Measurements from ENCODE around the gene TRIP10.
"Not testable (repeated sequence)": the region's sequence is repeated elsewhere in the genome, so short reads cannot be mapped to it uniquely, and the experiment has no call there.

TRIP10 gene

GRCh38 chr19:6739390-6739882 is at the start of gene TRIP10:
Gene TRIP10, plus strand, starts transcription at chr19:6739680. Its CDS starts 82 bp downstream, at chr19:6739762.
- no peak for DNase-seq

- no peak for DNase-seq
Measured at GRCh38 chr19:6690160-6690885, 49.2 kb upstream of the TRIP10 start.

- no peak for DNase-seq
Measured at GRCh38 chr19:6691342-6691741, 48.1 kb upstream of the TRIP10 start.

GRCh38 chr19:6692027-6692426 is 47.5 kb upstream of the TRIP10 start:
- no peak for DNase-seq

GRCh38 chr19:6693056-6693471 is 46.4 kb upstream of the TRIP10 start:
- no peak for DNase-seq

GRCh38 chr19:6693681-6694080 is 45.8 kb upstream of the TRIP10 start:
- DNase-seq, result no peak

- no peak for DNase-seq
Measured at GRCh38 chr19:6694147-6694815, 45.2 kb upstream of the TRIP10 start.

- no peak for DNase-seq
Measured at GRCh38 chr19:6696239-6696820, 43.1 kb upstream of the TRIP10 start.

GRCh38 chr19:6697291-6697690 is 42.2 kb upstream of the TRIP10 start:
- no peak for DNase-seq

GRCh38 chr19:6699935-6700334 is 39.5 kb upstream of the TRIP10 start:
- no peak for DNase-seq

- DNase-seq, result no peak
Measured at GRCh38 chr19:6700586-6701316, 38.7 kb upstream of the TRIP10 start.

- DNase-seq, result no peak
Measured at GRCh38 chr19:6705931-6706632, 33.4 kb upstream of the TRIP10 start.

- DNase-seq, result no peak
Measured at GRCh38 chr19:6706633-6706958, 32.9 kb upstream of the TRIP10 start.

- no peak for DNase-seq
Measured at GRCh38 chr19:6707011-6707657, 32.3 kb upstream of the TRIP10 start.

- DNase-seq, result no peak
Measured at GRCh38 chr19:6707658-6708018, 31.8 kb upstream of the TRIP10 start.

GRCh38 chr19:6708346-6708745 is 31.1 kb upstream of the TRIP10 start:
- no peak for DNase-seq

- DNase-seq, result not testable (repeated sequence)
Measured at GRCh38 chr19:6708913-6709312, 30.6 kb upstream of the TRIP10 start.

GRCh38 chr19:6709549-6709948 is 29.9 kb upstream of the TRIP10 start:
- DNase-seq, result no peak

- DNase-seq, result no peak
Measured at GRCh38 chr19:6710273-6711077, 29.0 kb upstream of the TRIP10 start.

GRCh38 chr19:6711078-6711361 is 28.5 kb upstream of the TRIP10 start:
- no peak for DNase-seq

- DNase-seq, result no peak
Measured at GRCh38 chr19:6711605-6712004, 27.9 kb upstream of the TRIP10 start.

GRCh38 chr19:6712231-6712630 is 27.2 kb upstream of the TRIP10 start:
- no peak for DNase-seq
